GM18505 (cell line): ENCODE data around the gene SLC35B2.

ENCODE experiments used
- ATAC-seq: cut with Tn5 transposase; IDR thresholded peaks from one replicate; pipeline ENCODE4 v1.9.1; 2021; ENCODE audit not compliant: unreplicated experiment
- POLR2A ChIP-seq: IDR thresholded peaks from 4 replicates; pipeline ENCODE4 v1.6.1; 2011; ENCODE audit warnings: borderline replicate concordance; ENCODE audit not compliant: insufficient read depth, insufficient read length; ENCODE audit errors: extremely low read depth

Gene SLC35B2

GRCh38 chr6:44257025-44257752, at the start of gene SLC35B2:
SLC35B2 (minus strand) TSS chr6:44257528; CDS start chr6:44257410, 118 bp downstream.
- TF ChIP-seq POLR2A, result peak; percentile 79
- peak; percentile 50 for ATAC-seq

- TF ChIP-seq POLR2A, result no peak
- ATAC-seq, result no peak
Observed at GRCh38 chr6:44306710-44307109, 49.4 kb upstream of the SLC35B2 start.

GRCh38 chr6:44305200-44305725, 47.9 kb upstream of the SLC35B2 start:
- no peak for ATAC-seq
- TF ChIP-seq POLR2A, result no peak

GRCh38 chr6:44304282-44305199, 47.2 kb upstream of the SLC35B2 start:
- no peak for ATAC-seq
- no peak for TF ChIP-seq POLR2A

- TF ChIP-seq POLR2A, result no peak
- no peak for ATAC-seq
Observed at GRCh38 chr6:44303842-44304241, 46.5 kb upstream of the SLC35B2 start.

GRCh38 chr6:44302856-44303255, 45.5 kb upstream of the SLC35B2 start:
- ATAC-seq, result no peak
- no peak for TF ChIP-seq POLR2A

DNA sequence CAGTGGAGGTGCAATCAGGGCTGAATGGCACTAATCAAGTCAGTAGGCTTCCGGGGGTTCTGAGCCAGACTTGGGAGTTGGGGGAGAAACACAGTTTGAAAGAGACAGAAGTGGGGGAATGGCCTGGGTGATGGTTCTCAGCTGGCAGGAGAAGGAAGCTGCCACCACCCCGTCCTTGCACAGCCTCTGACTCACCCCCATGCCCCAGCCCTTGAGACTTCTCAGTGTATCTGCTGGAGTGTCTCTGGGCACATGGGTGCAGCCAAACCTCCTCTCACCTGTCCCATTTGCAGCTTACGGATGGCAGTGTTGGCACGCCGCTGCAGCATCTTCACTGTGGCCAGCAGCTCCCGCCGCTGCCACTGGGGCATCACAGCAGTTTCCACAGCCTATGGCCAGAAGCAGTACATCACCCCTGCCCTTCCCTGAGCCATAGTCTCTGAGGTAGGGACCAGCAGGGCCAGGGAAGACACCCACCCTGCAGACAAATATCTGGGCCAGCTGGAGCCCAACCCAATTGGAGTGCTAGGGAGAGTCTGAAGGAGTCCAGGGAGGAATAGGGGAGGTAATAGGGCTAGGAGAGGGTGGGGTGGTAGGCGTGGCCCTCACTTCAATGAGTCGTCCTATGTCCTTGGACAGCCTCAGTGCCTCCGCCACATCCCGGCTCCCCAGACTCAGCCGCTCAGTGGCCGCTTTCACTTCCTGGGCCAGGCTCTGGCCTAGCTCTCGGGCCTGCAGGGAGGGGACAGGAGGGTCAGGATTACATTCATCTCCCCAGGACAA, 44.6 kb upstream of the SLC35B2 start:
- TF ChIP-seq POLR2A, result no peak

DNA sequence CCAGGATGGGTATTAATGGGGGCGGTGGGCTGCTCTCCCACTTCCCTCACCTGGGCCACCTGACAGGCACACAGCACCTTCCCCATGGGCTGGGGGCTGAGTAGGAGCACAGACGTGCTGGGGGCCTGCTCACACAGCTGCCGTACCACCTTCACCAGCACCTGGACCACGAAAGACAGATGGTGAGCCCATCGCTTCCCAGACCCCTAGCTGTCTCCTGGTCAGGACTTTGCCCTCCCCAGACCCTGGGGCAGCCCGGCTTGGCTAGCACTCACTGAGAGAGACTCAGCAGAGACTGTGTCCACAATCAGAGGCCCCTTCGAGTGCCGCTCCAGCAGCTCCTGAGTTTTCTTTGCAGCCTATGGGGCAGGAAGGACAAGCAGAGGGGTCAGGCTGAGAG, 43.8 kb upstream of the SLC35B2 start:
- no peak for TF ChIP-seq POLR2A
- no peak for ATAC-seq

More for the DNA sequence above, 44.6 kb upstream of the SLC35B2 start:
- ATAC-seq, result no peak

GRCh38 chr6:44300292-44300823, 43.0 kb upstream of the SLC35B2 start:
- TF ChIP-seq POLR2A, result no peak
- ATAC-seq, result no peak

GRCh38 chr6:44298864-44299263, 41.5 kb upstream of the SLC35B2 start:
- no peak for TF ChIP-seq POLR2A
- ATAC-seq, result no peak

GRCh38 chr6:44298055-44298803, 40.9 kb upstream of the SLC35B2 start:
- ATAC-seq, result no peak
- TF ChIP-seq POLR2A, result no peak
